Spinal cord (tissue), 10 donors: ENCODE measurements around the gene DBNDD2. TPM values are rescaled to one million over a fixed set of nuclear protein-coding genes. Genes with fewer than 3 reads are reported as not detected.
A peak's percentile ranks its signal among the peaks of the same experiment; 100 is the strongest.

ENCODE experiments used
- DNase-seq, 6 donors: peaks; one replicate each; pipeline versions ENCODE4 v3.0.0 to v3.0.0-alpha.2; 2013 to 2015; ENCODE audit warnings: low spot score in 6 of 6, low read depth in 4 of 6
- H3K27ac ChIP-seq: one replicate; pipeline ENCODE4 v1.5.1; 2013; ENCODE audit warnings: low read depth, low read length, control low read depth
- H3K27me3 ChIP-seq: one replicate; pipeline ENCODE4 v1.6.1; 2013; ENCODE audit warnings: low read length; ENCODE audit not compliant: control insufficient read depth, insufficient read depth
- H3K36me3 ChIP-seq: one replicate; pipeline ENCODE4 v1.6.1; 2013; ENCODE audit warnings: low read length; ENCODE audit not compliant: control insufficient read depth, insufficient read depth
- H3K4me1 ChIP-seq: one replicate; pipeline ENCODE4 v1.6.1; 2013; ENCODE audit warnings: low read length; ENCODE audit not compliant: control insufficient read depth, insufficient read depth
- H3K4me3 ChIP-seq: one replicate; pipeline ENCODE4 v1.5.1; 2013; ENCODE audit warnings: low read depth, low read length, control low read depth
- H3K9me3 ChIP-seq: one replicate; pipeline ENCODE4 v1.6.1; 2013; ENCODE audit warnings: low read length; ENCODE audit not compliant: control insufficient read depth, insufficient read depth
- WGBS: methylation state at CpG from one replicate; pipeline ENCODE4 v1.1.5; 2013; ENCODE audit warnings: missing lambda C conversion rate; ENCODE audit not compliant: insufficient coverage; 5-methylcytosine and 5-hydroxymethylcytosine counted together
- polyA plus RNA-seq, 2 donors: library from polyadenylated mRNA; unstranded; fragments of 120-200 nt; gene quantifications; one replicate each; pipeline ENCODE4 v1.2.1, GENCODE V29; 2013; ENCODE audit not compliant: insufficient read length in 2 of 2
- total RNA-seq, 2 donors: library from RNA; depleted of rRNA in 1 of 2; stranded (reverse); fragments of 120-200 nt in 1 of 2; fragments of >200 nt in 1 of 2; gene quantifications; one replicate each; pipeline versions ENCODE4 v1.2.3 to v1.2.4, GENCODE V29; 2013 to 2014
- donor health status: healthy.

Gene DBNDD2
- total and polyA plus RNA-seq, 4 donors, result 22.7 to 69.3 (median 50.1) TPM

DNA sequence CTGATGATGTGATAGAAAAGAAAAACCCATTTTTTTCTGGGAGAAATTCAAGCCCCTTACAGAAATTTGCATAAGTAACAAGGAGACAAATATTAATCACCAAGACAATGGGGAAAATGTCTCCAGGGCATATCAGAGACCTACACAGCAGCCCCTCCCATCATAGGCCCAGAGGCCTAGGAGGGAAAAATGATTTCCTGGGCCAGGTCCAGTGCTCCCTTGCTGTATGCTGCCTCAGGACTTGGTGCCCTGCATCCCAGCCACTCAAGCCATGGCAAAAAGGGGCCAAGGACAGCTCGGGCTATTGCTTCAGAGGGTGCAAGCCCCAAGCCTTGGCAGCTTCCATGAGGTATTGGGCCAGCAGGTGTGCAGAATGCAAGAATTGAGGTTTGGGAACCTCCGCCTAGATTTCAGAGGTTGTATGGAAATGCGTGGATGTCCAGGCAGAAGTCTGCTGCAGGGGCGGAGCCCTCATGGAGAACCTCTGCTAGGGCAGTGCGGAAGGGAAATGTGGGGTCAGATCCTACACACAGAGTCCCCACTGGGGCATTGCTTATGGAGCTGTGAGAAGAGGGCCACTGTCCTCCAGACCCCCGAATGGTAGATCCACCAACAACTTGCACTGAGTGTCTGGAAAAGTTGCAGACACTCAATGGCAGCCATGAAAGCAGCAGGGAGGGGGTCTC, 7.6 kb upstream of the DBNDD2 start:
- Histone ChIP-seq H3K27me3 (no peaks in the 10 kb centered on the region), H3K4me3 (no peak overlapping the region), H3K4me1 (peaks cover 4% of the 10 kb centered on the region), H3K36me3 (no peaks in the 10 kb centered on the region), H3K27ac (no peak overlapping the region), H3K9me3 (peaks cover 14% of the 10 kb centered on the region)
- WGBS, result 98% methylated on average over 6 of the region's 6 CpGs
- DNase-seq, result no peak

DNA sequence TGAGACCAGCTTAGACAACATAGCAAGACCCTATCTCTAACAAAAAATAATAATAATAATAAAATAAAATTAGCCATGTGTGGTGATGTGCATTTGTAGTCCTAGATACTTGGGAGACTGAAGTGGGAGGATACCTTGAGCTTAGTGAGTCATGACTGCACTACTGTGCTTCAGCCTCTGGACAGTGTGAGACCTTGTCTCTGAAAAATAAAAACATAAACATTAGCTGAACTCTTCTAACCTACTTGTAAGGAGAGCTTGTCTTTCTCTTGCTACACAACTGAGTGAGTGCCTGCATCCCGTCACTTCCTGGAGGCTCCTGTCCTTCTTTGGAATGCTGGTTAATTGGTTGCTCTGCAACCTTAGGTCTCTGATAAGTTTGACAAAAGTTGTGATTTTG, 5.1 kb upstream of the DBNDD2 start:
- no peak for DNase-seq
- no peak overlapping the region for H3K27ac ChIP-seq
- no CpG with 5 or more reads among the region's 1 CpG for WGBS

DNA sequence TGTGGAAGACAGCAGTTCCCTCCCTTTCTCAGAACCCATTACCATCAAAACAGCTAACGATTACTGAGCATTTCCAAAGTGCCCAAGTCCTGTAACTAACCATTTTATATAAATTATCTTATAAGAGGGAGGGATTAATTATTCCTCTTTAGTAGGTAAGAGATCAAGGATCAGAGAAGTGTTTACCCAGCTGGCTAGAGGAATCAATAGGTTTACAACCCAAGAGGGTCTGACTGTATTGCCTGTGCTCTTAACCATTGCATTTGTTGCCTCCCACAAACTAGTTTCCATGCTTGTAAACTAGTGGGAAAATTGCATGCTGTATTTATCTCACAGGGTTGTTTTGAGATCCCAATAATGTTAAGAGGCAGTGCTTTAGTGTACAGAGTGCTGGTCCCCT, 3.7 kb upstream of the DBNDD2 start:
- peaks cover 5% of the 10 kb centered on the region for H3K36me3 ChIP-seq
- no peak overlapping the region for H3K27ac ChIP-seq
- no CpG with 5 or more reads among the region's 1 CpG for WGBS
- no peaks in the 10 kb centered on the region for H3K27me3 ChIP-seq
- H3K9me3 ChIP-seq, result peaks cover 14% of the 10 kb centered on the region
- no peak for DNase-seq
- peaks cover 30% of the 10 kb centered on the region for H3K4me1 ChIP-seq
- no peak overlapping the region for H3K4me3 ChIP-seq

More for the DNA sequence above, 5.1 kb upstream of the DBNDD2 start:
- Histone ChIP-seq H3K4me1 (peaks cover 24% of the 10 kb centered on the region), H3K9me3 (peaks cover 14% of the 10 kb centered on the region), H3K36me3 (no peaks in the 10 kb centered on the region), H3K27me3 (no peaks in the 10 kb centered on the region), H3K4me3 (no peak overlapping the region)

DNA sequence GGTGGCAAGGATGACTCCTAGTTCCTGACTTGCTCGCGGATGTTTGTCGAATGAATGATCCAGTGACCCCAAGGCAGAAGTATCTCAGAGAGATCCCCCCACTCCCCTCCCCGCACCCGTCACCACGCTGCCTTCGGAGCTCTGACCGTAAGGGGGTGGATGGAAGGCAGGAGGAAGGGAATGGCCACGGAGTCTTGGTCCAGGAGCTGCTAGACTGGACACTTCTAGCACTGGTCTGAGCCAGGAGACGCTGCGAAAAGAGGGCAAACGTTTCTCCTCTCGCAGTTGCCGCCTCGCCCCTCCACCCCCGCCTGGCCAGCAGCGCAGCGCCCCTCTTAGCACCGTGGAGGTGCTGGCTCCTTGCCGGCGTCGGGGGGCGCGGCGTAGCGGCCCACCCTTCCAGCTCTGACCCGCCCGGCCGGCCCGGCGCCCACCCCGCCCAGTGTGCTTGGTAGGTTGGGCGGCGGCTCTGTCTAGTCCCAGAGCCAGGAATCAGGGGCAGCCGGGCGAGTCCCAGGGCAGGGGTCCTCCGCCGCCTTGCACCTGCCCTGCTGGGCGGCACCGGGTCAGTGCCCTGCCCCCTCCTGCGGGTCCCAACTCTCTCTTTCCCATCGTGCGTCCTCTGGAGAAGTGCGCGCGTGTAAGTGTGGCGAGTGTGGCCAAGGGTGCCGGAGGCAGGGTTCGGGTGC, 2.4 kb upstream of the DBNDD2 start:
- peak in 2 of 6 donors; percentile 9 to 32 for DNase-seq
- H3K27ac ChIP-seq, result no peak overlapping the region
- H3K4me1 ChIP-seq, result peaks cover 30% of the 10 kb centered on the region
- H3K27me3 ChIP-seq, result no peaks in the 10 kb centered on the region
- H3K4me3 ChIP-seq, result peak overlapping the region; percentile 50
- under 1% methylated on average over 43 of the region's 49 CpGs for WGBS
- H3K36me3 ChIP-seq, result peaks cover 15% of the 10 kb centered on the region
- H3K9me3 ChIP-seq, result peaks cover 5% of the 10 kb centered on the region

DNA sequence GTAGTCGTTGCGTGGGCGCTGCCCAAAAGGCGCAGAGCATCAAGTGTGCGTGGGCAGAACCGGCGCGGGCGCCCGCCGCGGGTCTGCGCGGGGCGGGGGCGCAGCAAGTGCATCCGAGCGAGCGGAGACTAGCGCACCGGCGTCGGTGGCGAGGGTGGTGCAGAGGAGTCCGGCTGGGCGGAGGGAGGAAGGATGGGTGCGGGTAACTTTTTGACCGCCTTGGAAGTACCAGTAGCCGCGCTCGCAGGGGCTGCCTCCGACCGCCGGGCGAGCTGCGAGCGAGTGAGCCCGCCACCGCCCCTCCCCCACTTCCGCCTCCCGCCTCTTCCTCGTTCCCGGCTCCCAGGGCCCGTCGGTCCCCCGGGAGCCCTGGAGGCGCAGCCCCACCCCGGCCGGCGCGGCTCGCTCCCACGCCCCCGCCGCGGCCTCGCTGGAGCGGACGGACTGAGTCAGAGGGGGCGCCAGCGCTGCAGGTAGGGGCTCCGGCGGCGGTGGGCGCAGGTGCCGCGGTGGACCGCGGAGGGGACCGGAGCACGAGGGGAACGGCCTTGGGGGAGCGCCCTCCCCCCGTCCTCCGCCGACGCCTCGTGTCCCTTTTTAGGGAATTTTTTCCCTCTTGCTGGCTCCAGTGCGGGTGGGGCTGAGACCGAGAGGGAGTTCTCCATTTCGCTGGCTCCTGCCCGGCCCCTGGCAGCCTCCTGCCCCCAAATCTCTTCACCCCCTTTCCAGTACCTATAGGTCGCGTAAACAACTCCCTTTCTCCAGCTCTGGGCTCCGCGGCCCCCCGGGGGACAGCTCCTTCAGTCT, 1.6 kb upstream of the DBNDD2 start:
- Histone ChIP-seq H3K27me3 (no peaks in the 10 kb centered on the region), H3K27ac (peak overlapping the region; percentile 36), H3K4me3 (peak overlapping the region; percentile 68), H3K9me3 (no peaks in the 10 kb centered on the region), H3K4me1 (peaks cover 30% of the 10 kb centered on the region), H3K36me3 (peaks cover 21% of the 10 kb centered on the region)
- peak in 2 of 6 donors; percentile 67 to 71 for DNase-seq
- WGBS, result under 1% methylated on average over 79 of the region's 87 CpGs

DNA sequence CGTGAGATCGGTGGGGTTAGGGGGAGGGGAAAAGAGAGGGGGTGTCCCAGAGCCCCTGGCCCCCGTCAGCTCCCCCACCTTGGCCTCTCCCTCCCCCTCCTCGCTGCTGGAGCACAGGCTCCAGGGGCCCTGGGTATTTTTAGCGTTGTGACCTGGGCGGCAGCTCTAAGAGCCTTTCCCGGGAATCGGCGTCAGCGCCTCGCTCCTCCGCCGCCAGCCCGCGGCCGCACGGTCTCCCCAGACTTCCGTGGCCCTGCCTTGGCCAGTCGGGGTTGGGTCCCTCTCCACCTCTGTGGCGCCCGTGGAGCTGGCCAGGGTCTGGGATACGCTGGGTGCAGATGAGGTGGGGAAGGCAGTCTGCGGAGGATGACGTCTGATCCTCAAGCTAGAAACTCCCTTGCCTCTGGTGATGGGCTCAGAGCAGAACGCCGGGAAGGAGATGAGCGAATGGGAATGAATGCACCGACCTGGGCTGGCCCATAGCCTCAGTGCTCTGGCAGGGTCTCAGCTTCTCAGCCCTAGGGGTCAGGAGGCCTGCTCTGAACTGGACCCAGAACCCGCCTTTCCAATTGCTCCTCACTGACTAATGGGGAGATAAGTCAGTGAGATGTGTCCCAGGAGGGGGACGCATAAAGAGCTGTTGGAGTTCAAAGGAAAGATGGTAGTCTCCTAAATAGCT, 883 bp upstream of the DBNDD2 start:
- peak in 2 of 6 donors; percentile 61 to 67 for DNase-seq

DNA sequence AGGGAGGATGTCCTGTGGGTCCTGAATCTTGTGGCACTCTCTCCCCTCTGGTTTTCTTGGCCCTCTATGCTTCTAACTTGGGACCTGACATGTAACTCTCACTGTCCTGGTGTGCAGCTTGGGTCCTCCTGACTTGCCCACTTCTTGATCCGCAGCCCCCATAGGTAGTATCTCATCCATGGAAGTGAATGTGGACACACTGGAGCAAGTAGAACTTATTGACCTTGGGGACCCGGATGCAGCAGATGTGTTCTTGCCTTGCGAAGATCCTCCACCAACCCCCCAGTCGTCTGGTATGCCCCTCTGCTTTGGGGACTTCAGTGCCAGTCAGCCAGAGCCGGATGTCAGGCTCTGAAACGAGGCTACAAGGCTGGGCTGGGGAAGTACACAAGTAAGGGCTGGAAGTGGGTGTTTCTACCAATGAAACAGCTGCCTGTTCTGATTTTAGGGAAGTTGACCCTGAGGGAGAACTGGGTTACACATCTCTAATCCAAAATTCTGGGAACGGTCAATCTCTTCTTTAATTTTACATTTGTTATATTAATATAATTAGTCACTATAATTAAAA, 641 bp downstream of the DBNDD2 start:
- 86% methylated on average over 5 of the region's 7 CpGs for WGBS
- H3K4me3 ChIP-seq, result no peak overlapping the region

More for the DNA sequence above, 883 bp upstream of the DBNDD2 start:
- 5% methylated on average over 25 of the region's 30 CpGs for WGBS
- Histone ChIP-seq H3K36me3 (peaks cover 23% of the 10 kb centered on the region), H3K27ac (peak overlapping the region; percentile 36), H3K27me3 (no peaks in the 10 kb centered on the region), H3K4me1 (peaks cover 30% of the 10 kb centered on the region), H3K9me3 (no peaks in the 10 kb centered on the region), H3K4me3 (peak overlapping the region; percentile 68)

DNA sequence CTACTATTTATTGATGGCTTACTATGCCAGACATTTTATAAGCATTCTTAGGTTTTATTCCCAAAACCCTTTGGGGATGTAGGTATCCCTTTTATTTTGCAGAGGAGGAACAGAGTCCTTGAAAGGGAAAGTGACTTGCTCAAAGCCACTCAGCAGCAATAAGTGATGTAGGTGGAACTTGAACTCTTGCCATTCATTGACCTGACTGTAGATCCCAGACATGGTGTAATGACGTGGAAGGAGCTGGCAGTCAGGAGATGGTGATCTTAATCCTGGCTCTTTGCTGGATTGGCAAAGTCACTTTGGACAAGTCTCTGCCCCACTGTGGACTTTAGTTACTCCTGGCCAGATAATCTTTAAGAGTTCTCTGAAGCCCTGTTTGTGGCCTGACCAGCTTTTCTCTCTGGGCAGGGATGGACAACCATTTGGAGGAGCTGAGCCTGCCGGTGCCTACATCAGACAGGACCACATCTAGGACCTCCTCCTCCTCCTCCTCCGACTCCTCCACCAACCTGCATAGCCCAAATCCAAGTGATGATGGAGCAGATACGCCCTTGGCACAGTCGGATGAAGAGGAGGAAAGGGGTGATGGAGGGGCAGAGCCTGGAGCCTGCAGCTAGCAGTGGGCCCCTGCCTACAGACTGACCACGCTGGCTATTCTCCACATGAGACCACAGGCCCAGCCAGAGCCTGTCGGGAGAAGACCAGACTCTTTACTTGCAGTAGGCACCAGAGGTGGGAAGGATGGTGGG, 1.6 kb downstream of the DBNDD2 start:
- no peak for DNase-seq
- Histone ChIP-seq H3K4me3 (no peak overlapping the region), H3K9me3 (no peaks in the 10 kb centered on the region), H3K36me3 (peaks cover 23% of the 10 kb centered on the region), H3K27me3 (no peaks in the 10 kb centered on the region), H3K4me1 (peaks cover 30% of the 10 kb centered on the region), H3K27ac (no peak overlapping the region)
- WGBS, result 92% methylated on average over 2 of the region's 7 CpGs

More for the DNA sequence above, 641 bp downstream of the DBNDD2 start:
- no peak for DNase-seq
- H3K4me1 ChIP-seq, result peaks cover 30% of the 10 kb centered on the region
- H3K9me3 ChIP-seq, result no peaks in the 10 kb centered on the region
- no peaks in the 10 kb centered on the region for H3K27me3 ChIP-seq
- H3K27ac ChIP-seq, result no peak overlapping the region
- H3K36me3 ChIP-seq, result peaks cover 23% of the 10 kb centered on the region
